Activated CD8-positive, alpha-beta memory T cell treated with anti-CD3 and anti-CD28 coated beads, Interleukin-2, amount 10 ng/mL, durations not matched to agents 7 days and 5 days (primary cell): ENCODE measurements around the gene CKB. TPM values are rescaled to one million over a fixed set of nuclear protein-coding genes. Genes with fewer than 3 reads are reported as not detected.

Source experiments
- ATAC-seq: fragments of 150-1000 bp; cut with Tn5 transposase; one replicate; pipeline ENCODE4 v1.10.0; 2021; ENCODE audit warnings: moderate library complexity
- CTCF ChIA-PET: fragments of 350-600 bp; sonication (Branson Sonifier 250); formaldehyde crosslinking; loops from one replicate; lab custom pipeline; 2021; ENCODE audit warnings: antibody characterized with exemption; lab: Charles Lee
- DNase-seq: peaks from one replicate; pipeline ENCODE4 v3.0.0-alpha.2; 2020
- H3K27ac Mint-ChIP-seq: one replicate; pipeline ENCODE4 v1.8.0; 2021; ENCODE audit warnings: mild to moderate bottlenecking, mixed read lengths
- H3K27me3 Mint-ChIP-seq: one replicate; pipeline ENCODE4 v1.8.0; 2021; ENCODE audit warnings: mixed read lengths
- H3K36me3 Mint-ChIP-seq: one replicate; pipeline ENCODE4 v1.8.0; 2021; ENCODE audit warnings: mild to moderate bottlenecking, mixed read lengths
- H3K4me1 Mint-ChIP-seq: one replicate; pipeline ENCODE4 v1.8.0; 2021; ENCODE audit warnings: mixed read lengths
- H3K4me3 Mint-ChIP-seq: one replicate; pipeline ENCODE4 v1.8.0; 2021; ENCODE audit warnings: mild to moderate bottlenecking, moderate library complexity, mixed read lengths
- H3K9me3 Mint-ChIP-seq: one replicate; pipeline ENCODE4 v1.8.0; 2022; ENCODE audit warnings: low read depth, mixed read lengths
- total RNA-seq, 2 experiments: library from RNA; stranded (reverse); gene quantifications; one replicate each; pipeline ENCODE4 v1.2.3, GENCODE V29; 2021

The CKB gene
- total RNA-seq, 2 experiments from 2014 or later, result 1.2 to 6.1 TPM

DNA sequence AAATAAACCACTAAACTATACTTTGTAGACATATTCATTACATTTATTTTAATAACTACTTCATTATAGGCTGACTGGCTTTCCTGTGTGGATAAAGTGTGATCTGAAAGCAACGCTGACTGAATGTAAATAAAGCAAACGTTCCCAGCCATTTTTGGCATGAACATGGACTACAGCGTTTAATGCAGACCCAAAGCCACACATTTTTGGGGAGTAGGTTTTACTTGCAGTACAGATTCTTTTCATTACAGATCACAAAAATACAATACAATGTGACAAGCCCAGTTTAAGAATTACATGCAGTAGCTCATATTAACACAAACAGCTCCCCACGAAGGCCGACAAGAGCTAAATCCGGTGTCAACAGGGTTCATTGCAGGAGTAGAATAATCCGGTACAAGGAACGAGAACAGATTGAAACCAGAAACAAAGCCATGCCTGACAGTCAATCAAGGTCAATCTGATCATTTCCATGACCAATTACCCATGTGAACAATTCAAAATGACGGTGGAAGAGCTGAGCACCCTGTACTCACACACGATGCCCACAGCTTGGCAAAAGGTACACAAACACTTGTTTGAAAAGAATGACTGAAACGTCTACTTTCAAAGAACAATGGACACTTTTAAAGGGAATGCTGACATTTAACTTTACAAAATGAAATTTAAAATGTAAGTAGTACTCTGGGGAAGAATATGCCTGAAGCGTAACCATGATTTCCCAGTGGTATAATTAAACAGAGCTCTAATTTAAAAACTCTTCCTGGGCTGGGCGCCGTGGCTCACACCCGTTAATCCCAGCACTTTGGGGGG lies 34.5 kb upstream of the CKB start:
- H3K4me3 Mint-ChIP-seq, result no peak overlapping the region
- H3K9me3 Mint-ChIP-seq, result no peaks in the 10 kb centered on the region
- CTCF ChIA-PET, result interaction anchor here (0.6 to 2.0 kb wide), 5 partner anchors 9 to 123 kb away, joined by 3 to 9 read pairs (median 3); no protein-coding TSS in a partner anchor
- ATAC-seq, result no peak
- no peaks in the 10 kb centered on the region for H3K27me3 Mint-ChIP-seq
- peaks cover 25% of the 10 kb centered on the region for H3K36me3 Mint-ChIP-seq
- peaks cover 39% of the 10 kb centered on the region for H3K4me1 Mint-ChIP-seq
- no peak for DNase-seq
- no peak overlapping the region for H3K27ac Mint-ChIP-seq

DNA sequence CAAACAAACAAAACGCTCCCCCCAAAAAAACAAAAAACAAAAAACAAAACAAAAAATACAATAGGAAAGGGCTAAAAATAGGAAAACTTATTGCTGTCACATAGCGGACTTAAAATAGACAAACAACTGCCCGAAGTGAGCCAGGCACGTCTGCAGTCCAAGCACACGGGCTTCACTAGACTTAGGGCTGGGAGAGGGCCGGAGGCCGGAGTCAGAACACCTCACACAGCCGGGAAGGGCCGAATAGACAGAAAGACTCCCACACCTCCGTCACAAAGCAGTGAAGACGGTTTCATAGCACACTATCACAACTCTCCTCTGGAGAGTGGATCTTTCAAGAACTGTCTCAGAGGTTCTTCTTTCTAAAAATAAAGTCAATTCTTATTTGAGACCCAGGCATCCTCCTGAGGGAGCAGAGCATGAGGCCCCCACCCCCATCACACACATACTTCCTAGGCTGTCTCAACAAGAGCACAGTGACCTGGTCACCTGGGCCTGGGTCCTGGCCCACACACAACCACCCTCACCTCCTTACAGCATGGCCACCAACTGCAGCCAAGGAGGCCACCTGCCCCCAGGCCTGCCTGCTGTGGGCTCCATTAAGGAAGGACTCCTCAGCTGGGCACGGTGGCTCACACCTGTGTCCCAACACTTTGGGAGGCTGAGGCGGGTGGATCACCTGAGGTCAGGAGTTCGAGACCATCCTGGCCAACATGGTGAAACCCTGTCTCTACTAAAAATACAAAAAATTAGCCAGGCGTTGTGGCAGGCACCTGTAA lies 33.1 kb upstream of the CKB start:
- CTCF ChIA-PET, result interaction anchor here (1.1 to 2.0 kb wide), 2 partner anchors 8 to 34 kb away, joined by 3 to 9 read pairs; no protein-coding TSS in a partner anchor
- H3K9me3 Mint-ChIP-seq, result no peaks in the 10 kb centered on the region
- H3K27me3 Mint-ChIP-seq, result no peaks in the 10 kb centered on the region
- ATAC-seq (no peak), DNase-seq (no peak)
- peaks cover 20% of the 10 kb centered on the region for H3K36me3 Mint-ChIP-seq
- H3K27ac Mint-ChIP-seq, result no peak overlapping the region
- H3K4me1 Mint-ChIP-seq, result peaks cover 31% of the 10 kb centered on the region
- no peak overlapping the region for H3K4me3 Mint-ChIP-seq

DNA sequence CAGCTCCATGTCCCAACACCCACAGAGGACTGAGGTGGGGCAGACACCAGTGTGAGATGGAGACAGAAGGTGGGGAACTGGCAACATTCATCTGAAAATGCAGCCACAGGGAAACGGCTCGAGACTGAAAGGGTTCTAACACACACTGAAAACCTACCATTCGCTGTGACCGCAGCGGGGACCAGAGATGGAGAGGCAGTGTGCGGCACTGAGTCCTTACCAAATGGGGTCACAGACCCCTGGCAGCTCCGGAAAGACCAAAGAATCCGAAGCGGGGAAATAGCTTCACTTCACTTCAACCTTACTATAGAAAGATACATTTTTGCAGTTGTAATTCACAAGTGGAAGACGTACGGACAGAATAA lies 30.2 kb upstream of the CKB start:
- Mint-ChIP-seq H3K9me3 (no peaks in the 10 kb centered on the region), H3K4me3 (no peak overlapping the region), H3K4me1 (peaks cover 6% of the 10 kb centered on the region), H3K27me3 (no peaks in the 10 kb centered on the region), H3K36me3 (no peaks in the 10 kb centered on the region), H3K27ac (no peak overlapping the region)
- CTCF ChIA-PET, result interaction anchor here (0.9 to 3.4 kb wide), 2 partner anchors 8 to 35 kb away, joined by 6 to 20 read pairs; no protein-coding TSS in a partner anchor
- ATAC-seq (no peak), DNase-seq (no peak)

GRCh38 chr14:103552011-103552845 lies 29.6 kb upstream of the CKB start:
- DNase-seq (no peak), ATAC-seq (no peak)
- no peak overlapping the region for H3K4me3 Mint-ChIP-seq
- H3K9me3 Mint-ChIP-seq, result no peaks in the 10 kb centered on the region
- CTCF ChIA-PET, result interaction anchor here (0.6 to 3.4 kb wide), 3 partner anchors 9 to 76 kb away, joined by 3 to 20 read pairs (median 6); no protein-coding TSS in a partner anchor
- no peaks in the 10 kb centered on the region for H3K27me3 Mint-ChIP-seq
- no peak overlapping the region for H3K27ac Mint-ChIP-seq
- H3K4me1 Mint-ChIP-seq, result peaks cover 5% of the 10 kb centered on the region
- H3K36me3 Mint-ChIP-seq, result no peaks in the 10 kb centered on the region

- no peaks in the 10 kb centered on the region for H3K27me3 Mint-ChIP-seq
- H3K9me3 Mint-ChIP-seq, result no peaks in the 10 kb centered on the region
- DNase-seq (no peak), ATAC-seq (no peak)
- peaks cover 3% of the 10 kb centered on the region for H3K4me1 Mint-ChIP-seq
- no peak overlapping the region for H3K4me3 Mint-ChIP-seq
- no peak overlapping the region for H3K27ac Mint-ChIP-seq
- H3K36me3 Mint-ChIP-seq, result no peaks in the 10 kb centered on the region
- CTCF ChIA-PET, result interaction anchor here (0.6 to 3.4 kb wide), 2 partner anchors 33 to 75 kb away, joined by 3 to 20 read pairs; no protein-coding TSS in a partner anchor
Observed at GRCh38 chr14:103551338-103551762, 28.7 kb upstream of the CKB start.

- ATAC-seq, result no peak
- H3K4me3 Mint-ChIP-seq, result no peak overlapping the region
- DNase-seq, result no peak
Observed at GRCh38 chr14:103550451-103551337, 28.1 kb upstream of the CKB start.

DNA sequence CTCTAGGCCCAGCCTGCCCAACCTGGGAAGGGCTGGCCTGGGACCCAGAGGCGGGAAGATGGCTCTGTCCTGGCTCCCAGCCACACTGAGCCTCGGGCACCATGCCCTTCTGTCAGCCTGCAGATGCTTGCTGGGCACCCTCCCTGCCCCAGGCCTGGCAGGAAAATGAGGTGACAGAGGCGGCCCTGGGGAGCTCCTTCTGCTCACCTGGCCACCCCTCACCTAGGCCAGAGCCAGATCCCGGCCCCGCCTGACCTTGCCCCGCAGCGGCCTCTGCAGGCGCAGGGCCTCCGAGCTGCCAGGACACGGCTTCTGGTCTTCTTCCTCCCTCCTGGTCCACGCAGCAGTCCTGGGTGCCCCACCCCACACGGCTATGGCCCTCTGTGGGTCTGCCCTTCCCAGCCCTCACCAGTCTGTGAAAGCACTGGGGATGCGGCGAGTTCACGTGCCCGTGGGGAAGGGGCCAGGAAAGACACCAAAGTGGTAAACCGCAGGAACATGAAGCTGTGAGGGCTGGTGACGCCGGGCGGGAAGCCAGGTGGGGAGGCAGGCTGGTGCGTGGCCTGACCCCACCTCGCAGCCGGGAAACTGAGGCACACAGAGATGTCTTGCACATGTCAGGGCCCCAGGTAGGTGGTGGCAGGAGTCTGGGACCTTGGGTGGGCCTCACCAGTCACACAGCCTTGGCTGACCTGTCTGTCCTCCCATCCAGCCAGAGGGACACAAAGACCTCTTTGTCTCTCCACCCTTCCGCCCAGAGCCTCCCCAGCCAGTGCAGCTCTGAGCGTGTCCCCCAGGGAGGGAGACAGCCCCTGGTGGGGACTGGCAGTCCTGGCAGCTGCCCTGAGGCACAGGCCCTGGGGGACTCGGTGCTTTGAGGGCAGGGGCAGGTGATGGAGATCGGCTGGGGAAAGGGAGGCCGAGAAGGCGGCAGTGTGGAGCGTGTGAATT lies 27.0 kb upstream of the CKB start:
- ATAC-seq (no peak), DNase-seq (no peak)
- Mint-ChIP-seq H3K27ac (no peak overlapping the region), H3K9me3 (no peaks in the 10 kb centered on the region), H3K4me3 (no peak overlapping the region), H3K4me1 (peaks cover 3% of the 10 kb centered on the region), H3K27me3 (no peaks in the 10 kb centered on the region), H3K36me3 (no peaks in the 10 kb centered on the region)
- CTCF ChIA-PET, result interaction anchor here (2.4 to 7.9 kb wide), 3 partner anchors 7 to 32 kb away, joined by 9 to 79 read pairs (median 20); no protein-coding TSS in a partner anchor

More at GRCh38 chr14:103550451-103551337, 28.1 kb upstream of the CKB start:
- Mint-ChIP-seq H3K9me3 (no peaks in the 10 kb centered on the region), H3K36me3 (no peaks in the 10 kb centered on the region), H3K27me3 (no peaks in the 10 kb centered on the region), H3K4me1 (peaks cover 3% of the 10 kb centered on the region), H3K27ac (no peak overlapping the region)
- CTCF ChIA-PET, result interaction anchor here (3.4 kb wide), 1 partner anchor 33 kb away, joined by 20 read pairs; no protein-coding TSS in a partner anchor

GRCh38 chr14:103548463-103549351 lies 26.1 kb upstream of the CKB start:
- no peak overlapping the region for H3K4me3 Mint-ChIP-seq
- H3K9me3 Mint-ChIP-seq, result no peaks in the 10 kb centered on the region
- H3K36me3 Mint-ChIP-seq, result no peaks in the 10 kb centered on the region
- H3K4me1 Mint-ChIP-seq, result peaks cover 3% of the 10 kb centered on the region
- DNase-seq (no peak), ATAC-seq (no peak)
- no peak overlapping the region for H3K27ac Mint-ChIP-seq
- H3K27me3 Mint-ChIP-seq, result no peaks in the 10 kb centered on the region
- CTCF ChIA-PET, result interaction anchor here (2.4 to 7.9 kb wide), 2 partner anchors 8 to 30 kb away, joined by 9 to 79 read pairs; no protein-coding TSS in a partner anchor

GRCh38 chr14:103547941-103548462 lies 25.4 kb upstream of the CKB start:
- Mint-ChIP-seq H3K27me3 (no peaks in the 10 kb centered on the region), H3K36me3 (no peaks in the 10 kb centered on the region), H3K27ac (no peak overlapping the region), H3K9me3 (no peaks in the 10 kb centered on the region), H3K4me1 (peaks cover 3% of the 10 kb centered on the region), H3K4me3 (no peak overlapping the region)
- CTCF ChIA-PET, result interaction anchor here (1.1 to 7.9 kb wide), 6 partner anchors 9 to 48 kb away, joined by 3 to 79 read pairs (median 7); partner anchors contain the start of genes BAG5 and COA8
- ATAC-seq (no peak), DNase-seq (no peak)

DNA sequence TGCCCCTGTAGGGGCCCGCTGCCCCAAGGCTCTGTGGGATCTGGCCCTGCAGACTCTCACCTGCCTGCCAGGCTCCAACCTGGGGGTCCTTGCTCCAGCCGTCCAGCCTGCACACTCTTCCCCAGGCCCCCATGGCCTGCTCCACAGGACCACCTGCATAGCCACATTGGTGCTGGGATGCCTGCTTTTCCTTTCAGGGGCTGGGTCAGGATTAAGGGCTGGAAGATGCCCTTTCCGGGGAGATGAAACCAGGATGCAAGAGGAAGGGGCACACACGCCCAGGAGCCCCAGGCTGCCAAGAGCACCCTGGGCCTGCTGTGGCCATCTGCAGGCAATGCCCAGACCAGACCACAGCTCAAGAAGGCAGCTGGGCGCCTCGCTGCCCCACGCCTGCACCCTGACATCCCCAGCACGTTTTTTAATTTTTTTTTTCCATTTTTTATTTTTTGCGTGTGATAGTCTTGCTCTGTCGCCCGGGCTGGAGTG lies 24.9 kb upstream of the CKB start:
- ATAC-seq, result no peak
- peaks cover 3% of the 10 kb centered on the region for H3K4me1 Mint-ChIP-seq
- H3K4me3 Mint-ChIP-seq, result no peak overlapping the region
- no peak for DNase-seq
- CTCF ChIA-PET, result interaction anchor here (0.6 to 7.9 kb wide), 16 partner anchors 10 to 443 kb away, joined by 3 to 79 read pairs (median 4); partner anchors contain the start of genes BAG5 and COA8
- no peaks in the 10 kb centered on the region for H3K27me3 Mint-ChIP-seq
- no peaks in the 10 kb centered on the region for H3K36me3 Mint-ChIP-seq
- no peaks in the 10 kb centered on the region for H3K9me3 Mint-ChIP-seq
- H3K27ac Mint-ChIP-seq, result no peak overlapping the region
